Mucosa of descending colon (tissue), 3 donors: ENCODE results near the gene ITFG2. TPM values are rescaled to one million over a fixed set of nuclear protein-coding genes. Genes with fewer than 3 reads are reported as not detected.

Source experiments
- ATAC-seq: fragments of 200-7000 bp; cut with Tn5 transposase; one replicate; pipeline ENCODE4 v1.9.1; 2020; ENCODE audit warnings: mild to moderate bottlenecking, moderate library complexity
- DNase-seq, 3 donors: peaks; one replicate each; pipeline ENCODE4 v3.0.0-alpha.2; 2020
- H3K36me3 ChIP-seq: fragments of 200-600 bp; one replicate; pipeline ENCODE4 v1.8.0; 2021; ENCODE audit warnings: low read depth, mild to moderate bottlenecking
- H3K4me1 ChIP-seq: fragments of 200-600 bp; one replicate; pipeline ENCODE4 v1.8.0; 2021; ENCODE audit warnings: low read depth, mild to moderate bottlenecking
- H3K4me3 ChIP-seq: fragments of 200-600 bp; one replicate; pipeline ENCODE4 v1.8.0; 2021; ENCODE audit warnings: mild to moderate bottlenecking
- H3K9me3 ChIP-seq: fragments of 200-600 bp; one replicate; pipeline ENCODE4 v1.8.0; 2021; ENCODE audit warnings: mild to moderate bottlenecking
- intact Hi-C, 2 donors: fragments of 100-400 bp; cut with DNase I in 1 of 2; cut with micrococcal nuclease in 1 of 2; formaldehyde crosslinking; loops; one replicate each; pipeline versions ENCODE4 v1.11.0 to v1.11.1; 2022; cut with DNase I, micrococcal nuclease
- total RNA-seq, 3 donors: library from RNA; stranded (reverse); fragmentation: NEBNext Ultra II Directional in 2 of 3; extraction: Animal tissue kit (Norgen Biotek cat#: 25700) in 2 of 3; gene quantifications; one replicate each; pipeline versions ENCODE4 v1.2.1 to v1.2.4, GENCODE V29; 2021 to 2023
- TF ChIP-seq, protein P1 (sequence below): fragments of 200-600 bp; IDR thresholded peaks from one replicate; pipeline ENCODE4 v1.8.0; 2022; ENCODE audit warnings: antibody characterized with exemption, mild to moderate bottlenecking
- donor health status: DM: no; HTN: no; CAD: no; lungs with moderate emphysema.
- donor health status: DM: no; HTN: no; CAD: no.
- donor health status: DM: no; HTN: yes; CAD: no.

The ITFG2 gene
- total RNA-seq, 3 donors from 2014 or later, result 37.9 to 55.4 (median 38.0) TPM

- Histone ChIP-seq H3K9me3 (no peaks in the 10 kb centered on the region), H3K4me1 (peaks cover 18% of the 10 kb centered on the region), H3K36me3 (no peaks in the 10 kb centered on the region), H3K4me3 (no peak overlapping the region)
- no peak for ATAC-seq
- TF ChIP-seq, protein P1, sequence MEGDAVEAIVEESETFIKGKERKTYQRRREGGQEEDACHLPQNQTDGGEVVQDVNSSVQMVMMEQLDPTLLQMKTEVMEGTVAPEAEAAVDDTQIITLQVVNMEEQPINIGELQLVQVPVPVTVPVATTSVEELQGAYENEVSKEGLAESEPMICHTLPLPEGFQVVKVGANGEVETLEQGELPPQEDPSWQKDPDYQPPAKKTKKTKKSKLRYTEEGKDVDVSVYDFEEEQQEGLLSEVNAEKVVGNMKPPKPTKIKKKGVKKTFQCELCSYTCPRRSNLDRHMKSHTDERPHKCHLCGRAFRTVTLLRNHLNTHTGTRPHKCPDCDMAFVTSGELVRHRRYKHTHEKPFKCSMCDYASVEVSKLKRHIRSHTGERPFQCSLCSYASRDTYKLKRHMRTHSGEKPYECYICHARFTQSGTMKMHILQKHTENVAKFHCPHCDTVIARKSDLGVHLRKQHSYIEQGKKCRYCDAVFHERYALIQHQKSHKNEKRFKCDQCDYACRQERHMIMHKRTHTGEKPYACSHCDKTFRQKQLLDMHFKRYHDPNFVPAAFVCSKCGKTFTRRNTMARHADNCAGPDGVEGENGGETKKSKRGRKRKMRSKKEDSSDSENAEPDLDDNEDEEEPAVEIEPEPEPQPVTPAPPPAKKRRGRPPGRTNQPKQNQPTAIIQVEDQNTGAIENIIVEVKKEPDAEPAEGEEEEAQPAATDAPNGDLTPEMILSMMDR, result no peak
- intact Hi-C loops, result loop anchor here in 1 of 2 donors (5.0 kb wide), 1 partner anchor 187 kb away; no protein-coding TSS in a partner anchor
- DNase-seq, result no peak
Measured at GRCh38 chr12:2855546-2855945, 43.1 kb downstream of the ITFG2 start.

- TF ChIP-seq, protein P1, result no peak
- H3K4me3 ChIP-seq, result no peak overlapping the region
- peaks cover 18% of the 10 kb centered on the region for H3K4me1 ChIP-seq
- ATAC-seq (no peak), DNase-seq (no peak)
- intact Hi-C loops, result loop anchor here in 1 of 2 donors (5.0 kb wide), 1 partner anchor 186 kb away; no protein-coding TSS in a partner anchor
- H3K36me3 ChIP-seq, result no peaks in the 10 kb centered on the region
- no peaks in the 10 kb centered on the region for H3K9me3 ChIP-seq
Measured at GRCh38 chr12:2856051-2856450, 43.6 kb downstream of the ITFG2 start.

DNA sequence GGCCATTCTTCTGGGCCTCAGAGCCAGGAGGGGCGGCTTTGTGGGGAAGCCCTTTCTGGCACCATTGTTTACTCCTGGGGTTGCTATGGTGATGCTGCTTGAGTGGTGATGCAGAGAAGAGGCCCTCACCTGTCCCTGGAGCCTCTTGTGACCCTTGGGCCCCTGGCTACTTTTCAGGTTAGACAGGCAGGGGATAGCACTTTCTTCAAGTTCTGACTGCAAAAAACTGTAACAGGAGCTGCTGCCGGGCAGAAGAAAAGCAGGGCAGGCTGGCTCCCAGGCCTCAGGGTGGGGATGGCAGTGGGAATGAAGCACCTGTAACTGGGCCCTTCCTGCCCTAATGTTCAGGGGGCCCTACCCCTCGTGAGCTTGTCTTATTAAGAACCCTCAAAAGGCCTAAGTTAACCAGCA lies 44.6 kb downstream of the ITFG2 start, which contains the start of gene TEX52:
TSS of gene TEX52 (minus strand) at position 19 of the 411 bp plus-strand sequence. CDS start at position 6, 13 bp downstream.
- TF ChIP-seq, protein P1, result no peak
- intact Hi-C loops, result loop anchor here in 1 of 2 donors (5.0 kb wide), 1 partner anchor 185 kb away; no protein-coding TSS in a partner anchor
- DNase-seq (no peak), ATAC-seq (no peak)
- Histone ChIP-seq H3K4me1 (peaks cover 18% of the 10 kb centered on the region), H3K36me3 (no peaks in the 10 kb centered on the region), H3K9me3 (no peaks in the 10 kb centered on the region), H3K4me3 (no peak within 1 kb of the TSS)

- Histone ChIP-seq H3K4me1 (peaks cover 18% of the 10 kb centered on the region), H3K4me3 (no peak overlapping the region), H3K9me3 (no peaks in the 10 kb centered on the region), H3K36me3 (no peaks in the 10 kb centered on the region)
- TF ChIP-seq, protein P1, result no peak
- DNase-seq (no peak), ATAC-seq (no peak)
- intact Hi-C loops, result loop anchor here in 1 of 2 donors (5.0 kb wide), 1 partner anchor 185 kb away; no protein-coding TSS in a partner anchor
Measured at GRCh38 chr12:2857576-2857975, 45.1 kb downstream of the ITFG2 start.

GRCh38 chr12:2858334-2858733 lies 45.9 kb downstream of the ITFG2 start:
- intact Hi-C loops, result loop anchor here in 1 of 2 donors (5.0 kb wide), 1 partner anchor 184 kb away; no protein-coding TSS in a partner anchor
- no peaks in the 10 kb centered on the region for H3K9me3 ChIP-seq
- peaks cover 18% of the 10 kb centered on the region for H3K4me1 ChIP-seq
- no peak overlapping the region for H3K4me3 ChIP-seq
- TF ChIP-seq, protein P1, result no peak
- DNase-seq, result no peak
- no peak for ATAC-seq
- no peaks in the 10 kb centered on the region for H3K36me3 ChIP-seq
